ENCODE results near the gene TP53.

DNA sequence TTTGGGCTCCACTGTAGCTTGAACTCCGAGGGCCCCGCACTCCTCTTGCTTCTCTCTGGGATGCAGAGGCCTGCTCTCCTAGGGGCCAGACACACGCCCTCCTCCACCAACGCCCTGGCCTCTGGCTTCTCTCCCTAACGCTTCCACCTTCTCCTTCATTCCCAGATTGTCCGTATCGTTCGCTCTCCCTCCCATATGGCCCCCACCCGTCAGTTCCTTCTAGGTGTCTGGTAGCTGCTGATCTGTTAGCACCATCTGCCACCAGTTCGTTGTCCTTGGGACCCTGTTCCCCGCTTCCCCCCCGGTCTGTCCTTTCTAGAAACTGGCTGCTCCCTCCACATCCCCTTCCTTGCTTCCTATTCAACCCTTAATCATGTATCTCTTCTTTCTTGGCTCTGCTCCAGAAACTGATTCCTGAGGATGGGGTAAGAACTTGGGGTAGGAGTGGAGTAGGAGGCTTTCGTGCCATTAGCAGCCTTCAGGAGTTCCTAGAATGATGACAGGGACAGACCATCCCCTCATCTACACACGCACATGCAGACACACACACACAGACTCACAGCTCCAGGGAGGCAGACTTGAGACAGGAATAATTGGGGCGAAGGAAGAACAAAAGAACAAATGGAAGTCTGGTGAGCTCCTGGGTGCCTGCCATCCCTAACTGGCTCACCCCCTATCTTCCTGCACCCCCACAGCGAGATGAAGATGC is 32.3 kb downstream of the TP53 start:
- TF ChIP-seq ZNF274 (IDR thresholded peaks at IDR 0.05; ENCODE audit: low read depth, low read length): no peak
- no peak for TF ChIP-seq SUZ12 (IDR thresholded peaks at IDR 0.05; ENCODE audit: extremely low read depth, insufficient read depth, insufficient read length)
